LNCAP (cell line): ENCODE data around the gene HPRT1.

Experiments
- CTCF ChIP-seq: fragments of 450-650 bp; IDR thresholded peaks from 2 replicates; pipeline ENCODE4 v1.5.1; 2017; ENCODE audit warnings: mild to moderate bottlenecking

The HPRT1 gene

GRCh38 chrX:134478374-134478773 is 18.4 kb downstream of the HPRT1 start:
- no peak for TF ChIP-seq CTCF

GRCh38 chrX:134480061-134480460 is 20.1 kb downstream of the HPRT1 start:
- no peak for TF ChIP-seq CTCF

- no peak for TF ChIP-seq CTCF
Observed at GRCh38 chrX:134481339-134481738, 21.4 kb downstream of the HPRT1 start.

- no peak for TF ChIP-seq CTCF
Observed at GRCh38 chrX:134482371-134482770, 22.4 kb downstream of the HPRT1 start.

GRCh38 chrX:134484039-134484438 is 24.1 kb downstream of the HPRT1 start:
- peak; percentile 63 for TF ChIP-seq CTCF

GRCh38 chrX:134501941-134502340 is 42.0 kb downstream of the HPRT1 start:
- no peak for TF ChIP-seq CTCF

- no peak for TF ChIP-seq CTCF
Observed at GRCh38 chrX:134502686-134503085, 42.7 kb downstream of the HPRT1 start.

GRCh38 chrX:134512566-134512965 is 52.6 kb downstream of the HPRT1 start:
- no peak for TF ChIP-seq CTCF
